OCI-LY1 (cell line): ENCODE data around the gene GXYLT2.

Experiments used
- EZH2 ChIP-seq: fragments of 200-600 bp; sonication (generic), shearing (Covaris generic); IDR thresholded peaks from 2 replicates; pipeline ENCODE4 v1.8.0; 2017; ENCODE audit warnings: borderline replicate concordance, mixed run types, mild to moderate bottlenecking, antibody characterized with exemption, low read length, moderate library complexity, mixed read lengths
- TF ChIP-seq, protein P1 (sequence below): fragments of 200-600 bp; sonication (generic), shearing (Covaris generic); IDR thresholded peaks from 2 replicates; pipeline ENCODE4 v1.5.1; 2017; ENCODE audit warnings: mild to moderate bottlenecking, antibody characterized with exemption, low read length, moderate library complexity, mixed read lengths

GRCh38 chr3:72892870-72893269 is 5.0 kb downstream of the GXYLT2 start:
- TF ChIP-seq, protein P1, sequence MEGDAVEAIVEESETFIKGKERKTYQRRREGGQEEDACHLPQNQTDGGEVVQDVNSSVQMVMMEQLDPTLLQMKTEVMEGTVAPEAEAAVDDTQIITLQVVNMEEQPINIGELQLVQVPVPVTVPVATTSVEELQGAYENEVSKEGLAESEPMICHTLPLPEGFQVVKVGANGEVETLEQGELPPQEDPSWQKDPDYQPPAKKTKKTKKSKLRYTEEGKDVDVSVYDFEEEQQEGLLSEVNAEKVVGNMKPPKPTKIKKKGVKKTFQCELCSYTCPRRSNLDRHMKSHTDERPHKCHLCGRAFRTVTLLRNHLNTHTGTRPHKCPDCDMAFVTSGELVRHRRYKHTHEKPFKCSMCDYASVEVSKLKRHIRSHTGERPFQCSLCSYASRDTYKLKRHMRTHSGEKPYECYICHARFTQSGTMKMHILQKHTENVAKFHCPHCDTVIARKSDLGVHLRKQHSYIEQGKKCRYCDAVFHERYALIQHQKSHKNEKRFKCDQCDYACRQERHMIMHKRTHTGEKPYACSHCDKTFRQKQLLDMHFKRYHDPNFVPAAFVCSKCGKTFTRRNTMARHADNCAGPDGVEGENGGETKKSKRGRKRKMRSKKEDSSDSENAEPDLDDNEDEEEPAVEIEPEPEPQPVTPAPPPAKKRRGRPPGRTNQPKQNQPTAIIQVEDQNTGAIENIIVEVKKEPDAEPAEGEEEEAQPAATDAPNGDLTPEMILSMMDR, result peak; percentile 56
- TF ChIP-seq EZH2, result no peak
